Stimulated activated CD8-positive, alpha-beta memory T cell treated with anti-CD3 and anti-CD28 coated beads, Interleukin-15, amount 100 ng/mL, for 24 hours (primary cell): ENCODE measurements around the gene GALNT6.

Experiments used
- DNase-seq: peaks from one replicate; pipeline ENCODE4 v3.0.0-alpha.2; 2020; ENCODE audit warnings: low read depth

The GALNT6 gene

GRCh38 chr12:51391283-51392123 is at the start of gene GALNT6:
GALNT6 (minus strand) TSS chr12:51391406; CDS start chr12:51379781, 11,625 bp downstream.
- peak; percentile 45 for DNase-seq

- no peak for DNase-seq
Measured at GRCh38 chr12:51439330-51439729, 48.1 kb upstream of the GALNT6 start.

GRCh38 chr12:51437431-51437830 is 46.2 kb upstream of the GALNT6 start:
- no peak for DNase-seq

GRCh38 chr12:51434305-51434704 is 43.1 kb upstream of the GALNT6 start:
- no peak for DNase-seq

- no peak for DNase-seq
Measured at GRCh38 chr12:51432921-51433320, 41.7 kb upstream of the GALNT6 start.

GRCh38 chr12:51430196-51430895 is 39.1 kb upstream of the GALNT6 start:
- no peak for DNase-seq

- DNase-seq = no peak
Measured at GRCh38 chr12:51429700-51430099, 38.5 kb upstream of the GALNT6 start.

- no peak for DNase-seq
Measured at GRCh38 chr12:51428256-51428655, 37.0 kb upstream of the GALNT6 start.

GRCh38 chr12:51424662-51425539 is 33.7 kb upstream of the GALNT6 start, which contains the start of gene SLC4A8:
SLC4A8 (plus strand) TSS chr12:51424831; CDS start chr12:51424988, 157 bp downstream.
- DNase-seq = peak; percentile 44

GRCh38 chr12:51424094-51424661 is 33.0 kb upstream of the GALNT6 start:
- no peak for DNase-seq

GRCh38 chr12:51421266-51421884 is 30.2 kb upstream of the GALNT6 start:
- DNase-seq = no peak

GRCh38 chr12:51419425-51420193 is 28.4 kb upstream of the GALNT6 start:
- DNase-seq = no peak

- DNase-seq = no peak
Measured at GRCh38 chr12:51417826-51418225, 26.6 kb upstream of the GALNT6 start.

- DNase-seq = no peak
Measured at GRCh38 chr12:51415931-51416330, 24.7 kb upstream of the GALNT6 start.

GRCh38 chr12:51413791-51414190 is 22.6 kb upstream of the GALNT6 start:
- DNase-seq = no peak

GRCh38 chr12:51413149-51413548 is 21.9 kb upstream of the GALNT6 start:
- no peak for DNase-seq

GRCh38 chr12:51409846-51410245 is 18.6 kb upstream of the GALNT6 start:
- DNase-seq = no peak

- no peak for DNase-seq
Measured at GRCh38 chr12:51407604-51408003, 16.4 kb upstream of the GALNT6 start.

- no peak for DNase-seq
Measured at GRCh38 chr12:51406859-51407258, 15.7 kb upstream of the GALNT6 start.

- no peak for DNase-seq
Measured at GRCh38 chr12:51406290-51406689, 15.1 kb upstream of the GALNT6 start.

GRCh38 chr12:51405801-51406207 is 14.6 kb upstream of the GALNT6 start:
- DNase-seq = no peak
